Panc1 (cell line): Measurements from ENCODE around the gene ATXN1. TPM values are rescaled to one million over a fixed set of nuclear protein-coding genes. Genes with fewer than 3 reads are reported as not detected.

Experiments
- ATAC-seq: fragments of 200-7000 bp; cut with Tn5 transposase; 2 replicates; pipeline ENCODE4 v1.9.1; 2020; ENCODE audit warnings: mild to moderate bottlenecking, moderate library complexity
- BruUV-seq: library from RNA; stranded (reverse); fragments of 400-500 nt; replicated peaks from 2 replicates; lab custom pipeline; 2021; lab: Mats Ljungman, UMichigan
- CTCF ChIA-PET: fragments of 300-600 bp; sonication (Branson Sonifier 250); formaldehyde crosslinking; loops from one replicate; lab custom pipeline; 2022; ENCODE audit warnings: antibody characterized with exemption; lab: Charles Lee
- POLR2A ChIA-PET: fragments of 300-600 bp; sonication (Branson Sonifier 250); formaldehyde crosslinking; loops from one replicate; lab custom pipeline; 2022; ENCODE audit warnings: antibody characterized with exemption; lab: Charles Lee
- DNase-seq: peaks from one replicate; pipeline ENCODE4 v3.0.0-alpha.2; 2010; ENCODE audit warnings: low read depth, low spot score
- H3K27ac ChIP-seq: 2 replicates; pipeline ENCODE4 v1.5.1; 2011; ENCODE audit warnings: mild to moderate bottlenecking, low read length, inconsistent platforms
- H3K27me3 ChIP-seq: fragments of 200-500 bp; sonication (Bioruptor generic); 2 replicates; pipeline ENCODE4 v1.6.0; 2014; ENCODE audit warnings: low read length, inconsistent platforms; ENCODE audit not compliant: control insufficient read depth, insufficient read depth
- H3K36me3 ChIP-seq: fragments of 200-500 bp; sonication (Bioruptor generic); 2 replicates; pipeline ENCODE4 v1.5.1; 2014; ENCODE audit warnings: inconsistent platforms, mild to moderate bottlenecking, low read length, moderate library complexity; ENCODE audit not compliant: control insufficient read depth, insufficient read depth
- H3K4me1 ChIP-seq: 2 replicates; pipeline ENCODE4 v1.5.1; 2011; ENCODE audit warnings: inconsistent platforms, mild to moderate bottlenecking, low read length, moderate library complexity; ENCODE audit not compliant: control insufficient read depth, insufficient read depth
- H3K4me3 ChIP-seq, 2 experiments: 2 replicates each; pipeline ENCODE4 v1.5.1; 2011 to 2012; ENCODE audit warnings: low read depth in 2 of 2, low read length in 2 of 2, mild to moderate bottlenecking in 2 of 2, inconsistent platforms in 1 of 2, moderate library complexity in 1 of 2
- H3K9me3 ChIP-seq: fragments of 200-500 bp; sonication (Bioruptor generic); 2 replicates; pipeline ENCODE4 v1.5.1; 2014; ENCODE audit warnings: low read depth, mild to moderate bottlenecking, inconsistent platforms, low read length, moderate library complexity; ENCODE audit not compliant: control insufficient read depth, insufficient read depth
- POLR2AphosphoS5 ChIP-seq: IDR thresholded peaks from 2 replicates; pipeline ENCODE4 v1.6.1; 2012; ENCODE audit warnings: mild to moderate bottlenecking, low read depth, low read length, moderate library complexity
- SIN3A ChIP-seq: IDR thresholded peaks from 2 replicates; pipeline ENCODE4 v1.6.1; 2012; ENCODE audit warnings: low read depth, mild to moderate bottlenecking, low read length, moderate library complexity, borderline replicate concordance; ENCODE audit not compliant: insufficient read depth
- TCF7L2 ChIP-seq: IDR thresholded peaks from 2 replicates; pipeline ENCODE4 v1.6.1; 2011; ENCODE audit warnings: mild to moderate bottlenecking, low read depth, low read length, inconsistent platforms
- in situ Hi-C: cut with HindIII; loops from 2 replicates; pipeline ENCODE4 v1.10.0; 2016; ENCODE audit warnings: low sequenced_read_pairs, low pct_unique_long_range_greater_than_20kb
- intact Hi-C: fragments of 100-400 bp; cut with micrococcal nuclease; formaldehyde crosslinking; loops from one replicate; pipeline ENCODE4 v1.10.0; 2022; ENCODE audit not compliant: unreplicated experiment
- total RNA-seq: library from RNA; stranded (reverse); gene quantifications from one replicate; pipeline ENCODE4 v1.2.1, GENCODE V29; 2021; ENCODE audit not compliant: unreplicated experiment
- TF ChIP-seq, protein P1 (sequence below): fragments of 450-650 bp; IDR thresholded peaks from 2 replicates; pipeline ENCODE4 v1.5.1; 2017; ENCODE audit warnings: mild to moderate bottlenecking
- TF ChIP-seq, protein P2 (sequence below), 2 experiments: IDR thresholded peaks; 2 replicates each; pipeline ENCODE4 v1.6.1; 2011 to 2012; ENCODE audit warnings: low read depth in 2 of 2, control low read depth in 1 of 2, low read length in 1 of 2, mild to moderate bottlenecking in 1 of 2, moderate library complexity in 1 of 2; ENCODE audit not compliant: insufficient read depth in 1 of 2

The ATXN1 gene
- total RNA-seq, 1 experiment from 2014 or later, result 67.1 TPM

DNA sequence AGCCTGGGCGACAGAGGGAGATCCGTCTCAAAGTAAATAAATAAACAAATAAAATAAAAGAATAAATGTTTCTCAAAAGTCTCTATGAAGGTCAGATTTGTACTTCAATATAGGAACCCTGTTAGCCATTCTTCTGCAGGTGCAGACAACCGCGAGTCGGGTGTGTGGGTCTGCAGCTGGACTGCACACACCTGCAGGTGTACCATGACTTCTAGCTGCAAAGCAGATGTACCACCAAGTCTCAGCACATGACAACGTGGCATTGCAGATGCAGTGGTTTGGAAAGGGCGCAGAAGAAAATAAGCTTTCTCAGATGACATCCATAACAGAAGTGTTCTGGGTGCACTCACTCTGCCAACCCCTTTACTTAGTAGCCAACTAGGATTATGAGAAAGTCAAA, 239.7 kb downstream of the ATXN1 start:
- intact Hi-C loops, result no loop called here
- Histone ChIP-seq H3K36me3 (peaks cover 2% of the 10 kb centered on the region; the same call in 1 of the 2 replicates), H3K4me3 (no peak overlapping the region), H3K27me3 (no peaks in the 10 kb centered on the region), H3K27ac (no peak overlapping the region), H3K9me3 (no peaks in the 10 kb centered on the region), H3K4me1 (0 out of 2 replicates have a peak, but pooled peaks cover 3% of the 10 kb centered on the region)
- DNase-seq, result no peak
- TF ChIP-seq POLR2AphosphoS5, result no peak
- TF ChIP-seq, protein P1, sequence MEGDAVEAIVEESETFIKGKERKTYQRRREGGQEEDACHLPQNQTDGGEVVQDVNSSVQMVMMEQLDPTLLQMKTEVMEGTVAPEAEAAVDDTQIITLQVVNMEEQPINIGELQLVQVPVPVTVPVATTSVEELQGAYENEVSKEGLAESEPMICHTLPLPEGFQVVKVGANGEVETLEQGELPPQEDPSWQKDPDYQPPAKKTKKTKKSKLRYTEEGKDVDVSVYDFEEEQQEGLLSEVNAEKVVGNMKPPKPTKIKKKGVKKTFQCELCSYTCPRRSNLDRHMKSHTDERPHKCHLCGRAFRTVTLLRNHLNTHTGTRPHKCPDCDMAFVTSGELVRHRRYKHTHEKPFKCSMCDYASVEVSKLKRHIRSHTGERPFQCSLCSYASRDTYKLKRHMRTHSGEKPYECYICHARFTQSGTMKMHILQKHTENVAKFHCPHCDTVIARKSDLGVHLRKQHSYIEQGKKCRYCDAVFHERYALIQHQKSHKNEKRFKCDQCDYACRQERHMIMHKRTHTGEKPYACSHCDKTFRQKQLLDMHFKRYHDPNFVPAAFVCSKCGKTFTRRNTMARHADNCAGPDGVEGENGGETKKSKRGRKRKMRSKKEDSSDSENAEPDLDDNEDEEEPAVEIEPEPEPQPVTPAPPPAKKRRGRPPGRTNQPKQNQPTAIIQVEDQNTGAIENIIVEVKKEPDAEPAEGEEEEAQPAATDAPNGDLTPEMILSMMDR, result no peak
- TF ChIP-seq SIN3A, result no peak
- no TSS peak for BruUV-seq
- in situ Hi-C loops, result no loop called here
- ChIA-PET CTCF (no interaction called here), POLR2A (no interaction called here)
- ATAC-seq, result no peak

DNA sequence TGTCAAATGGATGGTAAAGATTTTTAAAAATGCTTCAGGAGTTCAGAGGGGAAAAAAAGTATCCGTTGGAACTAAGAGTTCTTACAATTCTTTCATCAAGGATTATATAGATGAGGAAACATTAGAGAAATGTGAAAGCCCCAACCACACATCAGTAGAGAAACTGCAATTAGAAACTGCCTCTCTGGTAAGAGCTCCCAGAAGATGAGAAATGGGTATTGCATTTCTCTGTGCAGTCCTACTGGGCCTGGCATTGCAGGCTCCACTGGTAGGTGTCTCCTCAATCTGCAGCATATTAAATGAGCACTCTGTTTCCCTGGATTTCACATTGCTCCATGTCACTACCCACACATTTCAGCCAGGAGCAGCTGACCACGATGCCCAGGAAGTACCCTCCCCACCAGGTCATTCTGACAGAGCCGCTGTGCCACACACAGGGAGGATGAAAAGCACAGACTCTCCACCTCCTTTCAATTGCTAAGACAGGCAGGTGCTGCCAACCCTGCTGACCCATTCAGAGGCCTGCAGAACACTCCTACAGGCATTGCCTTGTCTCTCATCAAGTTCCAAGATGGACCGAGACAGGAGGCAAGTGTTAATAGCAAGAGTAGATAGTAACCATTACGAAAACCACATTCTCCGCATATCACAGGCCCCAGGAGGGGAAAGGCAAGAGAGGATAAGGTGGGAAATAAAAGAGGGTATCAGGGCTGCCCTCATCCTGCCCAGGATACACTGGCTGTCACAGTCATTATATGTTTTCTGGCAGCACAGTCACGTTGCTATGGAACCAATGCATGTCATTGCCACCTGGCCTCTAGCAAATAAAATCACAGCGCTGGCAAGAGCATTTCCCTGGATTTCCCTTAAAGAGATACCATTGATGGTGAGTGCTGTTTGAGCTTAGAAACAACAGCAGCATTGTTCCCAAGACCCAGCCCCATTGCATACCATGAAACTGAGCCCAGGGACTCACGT, 241.7 kb downstream of the ATXN1 start:
- no peak for ATAC-seq
- DNase-seq, result no peak
- Histone ChIP-seq H3K9me3 (no peaks in the 10 kb centered on the region), H3K27ac (no peak overlapping the region), H3K36me3 (peaks cover 2% of the 10 kb centered on the region; the same call in 1 of the 2 replicates), H3K4me1 (0 out of 2 replicates have a peak, but pooled peaks cover 3% of the 10 kb centered on the region), H3K4me3 (no peak overlapping the region), H3K27me3 (no peaks in the 10 kb centered on the region)
- CTCF ChIA-PET, result no interaction called here
- TF ChIP-seq POLR2AphosphoS5, result no peak
- TF ChIP-seq, protein P2, sequence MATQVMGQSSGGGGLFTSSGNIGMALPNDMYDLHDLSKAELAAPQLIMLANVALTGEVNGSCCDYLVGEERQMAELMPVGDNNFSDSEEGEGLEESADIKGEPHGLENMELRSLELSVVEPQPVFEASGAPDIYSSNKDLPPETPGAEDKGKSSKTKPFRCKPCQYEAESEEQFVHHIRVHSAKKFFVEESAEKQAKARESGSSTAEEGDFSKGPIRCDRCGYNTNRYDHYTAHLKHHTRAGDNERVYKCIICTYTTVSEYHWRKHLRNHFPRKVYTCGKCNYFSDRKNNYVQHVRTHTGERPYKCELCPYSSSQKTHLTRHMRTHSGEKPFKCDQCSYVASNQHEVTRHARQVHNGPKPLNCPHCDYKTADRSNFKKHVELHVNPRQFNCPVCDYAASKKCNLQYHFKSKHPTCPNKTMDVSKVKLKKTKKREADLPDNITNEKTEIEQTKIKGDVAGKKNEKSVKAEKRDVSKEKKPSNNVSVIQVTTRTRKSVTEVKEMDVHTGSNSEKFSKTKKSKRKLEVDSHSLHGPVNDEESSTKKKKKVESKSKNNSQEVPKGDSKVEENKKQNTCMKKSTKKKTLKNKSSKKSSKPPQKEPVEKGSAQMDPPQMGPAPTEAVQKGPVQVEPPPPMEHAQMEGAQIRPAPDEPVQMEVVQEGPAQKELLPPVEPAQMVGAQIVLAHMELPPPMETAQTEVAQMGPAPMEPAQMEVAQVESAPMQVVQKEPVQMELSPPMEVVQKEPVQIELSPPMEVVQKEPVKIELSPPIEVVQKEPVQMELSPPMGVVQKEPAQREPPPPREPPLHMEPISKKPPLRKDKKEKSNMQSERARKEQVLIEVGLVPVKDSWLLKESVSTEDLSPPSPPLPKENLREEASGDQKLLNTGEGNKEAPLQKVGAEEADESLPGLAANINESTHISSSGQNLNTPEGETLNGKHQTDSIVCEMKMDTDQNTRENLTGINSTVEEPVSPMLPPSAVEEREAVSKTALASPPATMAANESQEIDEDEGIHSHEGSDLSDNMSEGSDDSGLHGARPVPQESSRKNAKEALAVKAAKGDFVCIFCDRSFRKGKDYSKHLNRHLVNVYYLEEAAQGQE (IDR thresholded peaks at IDR 0.05; ENCODE audit: insufficient read depth in 1 of 2, low read depth in 2 of 2, low read length in 1 of 2), result no peak
- TF ChIP-seq SIN3A, result no peak
- TF ChIP-seq, protein P1, result no peak
- TF ChIP-seq TCF7L2, result no peak
- POLR2A ChIA-PET, result no interaction called here
- intact Hi-C loops, result loop anchor here (10.0 kb wide), 1 partner anchor 245 kb away; the partner anchor contains the start of gene ATXN1
- in situ Hi-C loops, result no loop called here
- no TSS peak for BruUV-seq
